Stimulated activated CD4-positive, alpha-beta T cell treated with anti-CD3 and anti-CD28 coated beads, Interleukin-12 subunit alpha, Interleukin-12 subunit beta, amount 100 ng/mL, for 4 hours (primary cell): ENCODE results near the gene SRRD.
"Not testable (repeated sequence)": the region's sequence is repeated elsewhere in the genome, so short reads cannot be mapped to it uniquely, and the experiment has no call there.

Experiments
- DNase-seq: peaks from one replicate; pipeline ENCODE4 v3.0.0-alpha.2; 2020

The SRRD gene

DNA sequence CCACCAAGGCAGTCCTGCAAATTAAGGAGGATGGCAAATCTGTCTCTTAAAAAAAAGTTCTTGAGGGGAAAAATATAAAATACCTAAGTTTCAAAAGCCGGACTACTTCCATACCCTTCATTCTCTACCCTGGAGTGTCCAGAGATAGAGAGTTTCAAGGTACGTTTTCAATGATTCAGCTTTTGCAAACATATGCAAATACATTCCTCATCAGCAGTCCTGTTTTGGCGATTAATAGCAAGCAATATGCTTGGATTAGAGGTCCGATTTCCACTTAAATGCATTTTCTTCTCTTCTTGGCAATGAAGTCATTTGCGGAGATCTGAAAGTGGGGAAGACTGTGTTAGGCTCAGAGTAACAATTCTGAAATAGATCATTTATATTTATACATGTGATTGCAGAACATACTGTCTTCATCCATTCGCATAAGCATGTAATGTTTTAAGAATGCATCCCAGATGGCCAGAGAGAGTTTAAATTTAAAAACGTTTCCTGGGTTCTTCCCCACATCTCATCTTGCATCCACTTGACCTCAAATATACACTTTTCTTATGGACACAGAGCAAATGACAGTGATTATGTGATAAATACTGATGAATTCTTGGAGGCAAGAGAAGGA lies 42.4 kb downstream of the SRRD start:
- no peak for DNase-seq

DNA sequence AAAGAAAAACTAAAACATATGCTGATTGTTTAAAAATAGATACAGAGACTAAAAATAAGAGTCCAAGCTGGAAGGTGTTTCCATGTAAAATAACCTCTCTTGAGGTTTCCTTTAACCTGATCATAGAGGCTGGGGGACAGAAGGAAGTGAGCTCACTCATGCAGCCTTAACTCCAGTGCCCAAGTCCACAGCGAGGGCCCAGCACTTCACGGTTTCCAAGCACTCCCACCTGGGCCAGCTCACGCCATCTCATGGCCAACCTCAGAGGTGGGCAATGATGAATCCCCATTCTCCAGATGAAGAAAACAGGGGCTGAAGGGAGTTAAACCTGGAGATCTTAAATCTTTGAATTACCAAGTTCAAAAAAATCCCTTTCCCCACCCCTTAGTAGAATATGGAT lies 43.5 kb downstream of the SRRD start:
- no peak for DNase-seq

- DNase-seq = no peak
These were observed 44.1 kb downstream of the SRRD start for GRCh38 chr22:26527574-26528465.

DNA sequence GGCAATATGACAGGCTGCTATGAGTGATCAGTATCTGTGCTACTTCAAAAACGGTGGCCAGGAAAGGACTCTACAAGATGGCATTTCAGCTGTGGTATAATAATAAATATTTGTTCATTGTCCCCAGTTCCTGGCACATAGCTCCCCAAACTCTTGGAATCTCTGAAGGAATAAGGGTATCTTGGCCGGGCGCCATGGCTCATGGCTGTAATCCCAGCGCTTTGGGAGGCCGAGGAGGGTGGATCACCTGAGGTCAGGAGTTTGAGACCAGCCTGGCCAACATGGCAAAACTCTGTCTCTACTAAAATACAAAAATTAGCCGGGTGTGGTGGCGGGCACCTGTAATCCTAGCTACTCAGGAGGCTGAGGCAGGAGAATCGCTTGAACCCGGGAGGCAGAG lies 44.8 kb downstream of the SRRD start:
- not testable (repeated sequence) for DNase-seq

DNA sequence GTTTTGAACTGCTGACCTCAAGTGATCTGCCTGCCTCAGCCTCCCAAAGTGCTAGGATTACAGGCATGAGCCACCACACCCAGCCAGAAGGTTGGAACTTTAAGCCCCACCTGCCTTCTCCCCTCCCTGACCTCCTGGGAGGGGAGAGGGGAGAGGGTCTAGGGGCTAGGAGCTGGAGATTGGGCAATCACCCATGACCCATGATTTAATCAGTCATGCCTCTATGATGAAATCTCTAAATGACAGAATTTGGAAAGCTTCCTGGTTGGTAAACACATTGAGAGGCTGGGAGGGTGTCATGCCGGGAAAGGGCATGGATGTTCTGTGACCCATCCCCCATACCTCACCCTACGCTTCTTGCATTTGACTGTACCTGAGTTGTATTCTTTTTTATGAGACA lies 45.7 kb downstream of the SRRD start:
- no peak for DNase-seq

- DNase-seq = no peak
These were observed 50.6 kb downstream of the SRRD start for GRCh38 chr22:26534171-26534855.

GRCh38 chr22:26534874-26535602 lies 51.4 kb downstream of the SRRD start:
- DNase-seq = no peak

GRCh38 chr22:26535603-26535908 lies 51.9 kb downstream of the SRRD start:
- no peak for DNase-seq

GRCh38 chr22:26536056-26536761 lies 52.5 kb downstream of the SRRD start:
- no peak for DNase-seq

- no peak for DNase-seq
These were observed 53.1 kb downstream of the SRRD start for GRCh38 chr22:26536762-26537134.

- DNase-seq = no peak
These were observed 56.4 kb downstream of the SRRD start for GRCh38 chr22:26540119-26540518.

- no peak for DNase-seq
These were observed 57.6 kb downstream of the SRRD start for GRCh38 chr22:26541167-26541819.

GRCh38 chr22:26542831-26543230 lies 59.2 kb downstream of the SRRD start:
- no peak for DNase-seq
